ENCODE measurements around the gene CCDC157. TPM values are rescaled to one million over a fixed set of nuclear protein-coding genes. Genes with fewer than 3 reads are reported as not detected.

CCDC157 gene
- total and polyA plus RNA-seq, 9 of the 15 experiments (the other 6 are each of a cell fraction or from before 2014, with no cell fraction given): 0.04 to 1.3 (median 0.68) TPM

DNA sequence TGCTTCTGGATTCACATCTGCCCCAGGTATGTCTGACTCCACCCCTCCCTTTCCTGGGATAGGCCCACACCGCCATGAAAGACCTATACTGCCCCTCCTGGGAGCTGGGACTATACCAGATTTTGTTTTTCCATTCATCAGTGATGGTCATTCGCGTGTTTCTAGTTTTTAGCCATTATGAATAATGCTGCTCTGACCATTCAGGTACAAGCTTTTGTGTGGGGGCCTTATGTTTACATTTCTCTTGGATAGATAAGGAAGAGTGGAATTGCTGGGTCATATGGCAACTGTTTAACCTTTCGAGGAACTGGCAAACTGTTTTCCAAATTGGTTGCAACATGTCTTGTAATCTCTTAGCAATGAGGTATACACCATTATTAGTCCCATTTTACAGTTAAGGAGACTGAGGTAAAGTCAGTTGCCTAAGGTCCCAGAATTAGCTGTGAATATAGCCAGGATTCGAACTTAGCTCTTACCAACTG lies 28.9 kb upstream of the CCDC157 start (continued):
- TF ChIP-seq SMAD4 (CRISPR knock-in tag; conservative IDR thresholded peaks at IDR 0.05) (0 out of 2 replicates have a peak, but pooled peaks have one; percentile 11), ZNF384 (IDR thresholded peaks at IDR 0.05; ENCODE audit: low read depth, low read length) (no peak), L3MBTL2 (IDR thresholded peaks at IDR 0.05) (0 out of 2 replicates have a peak, but pooled peaks have one; percentile 31), ZNF398 (CRISPR knock-in tag; IDR thresholded peaks at IDR 0.05) (no peak), FOXM1 (IDR thresholded peaks at IDR 0.05; ENCODE audit: low read depth) (peak; percentile 38; the same call in 1 of the 2 replicates), FOXM1 (CRISPR knock-in tag; IDR thresholded peaks at IDR 0.05; ENCODE audit: low read depth) (no peak), RCOR1 (IDR thresholded peaks at IDR 0.05; ENCODE audit: borderline replicate concordance in 1 of 2, low read depth in 2 of 2, low read length in 2 of 2) (peak in 1 of 2 experiments; percentile 49; a peak in 2 of 4 replicates), CTBP1 (IDR thresholded peaks at IDR 0.05; ENCODE audit: borderline replicate concordance) (peak; percentile 39; the same call in 1 of the 2 replicates), PHF21A (IDR thresholded peaks at IDR 0.05; ENCODE audit: borderline replicate concordance, low read depth) (0 out of 2 replicates have a peak, but pooled peaks have one; percentile 21), TCF7L2 (IDR thresholded peaks at IDR 0.05; ENCODE audit: low read depth, low read length) (no peak), SMARCA5 (IDR thresholded peaks at IDR 0.05) (peak; percentile 79; the same call in 1 of the 2 replicates), NFE2 (IDR thresholded peaks at IDR 0.05; ENCODE audit: low read depth) (peak; percentile 38; the same call in 1 of the 2 replicates), DPF2 (IDR thresholded peaks at IDR 0.05) (0 out of 2 replicates have a peak, but pooled peaks have one; percentile 8), CHD4 (IDR thresholded peaks at IDR 0.05; ENCODE audit: insufficient read depth, insufficient replicate concordance, low read depth, low read length, poor library complexity, severe bottlenecking) (peak; percentile 44)
- TF ChIP-seq, protein P1, sequence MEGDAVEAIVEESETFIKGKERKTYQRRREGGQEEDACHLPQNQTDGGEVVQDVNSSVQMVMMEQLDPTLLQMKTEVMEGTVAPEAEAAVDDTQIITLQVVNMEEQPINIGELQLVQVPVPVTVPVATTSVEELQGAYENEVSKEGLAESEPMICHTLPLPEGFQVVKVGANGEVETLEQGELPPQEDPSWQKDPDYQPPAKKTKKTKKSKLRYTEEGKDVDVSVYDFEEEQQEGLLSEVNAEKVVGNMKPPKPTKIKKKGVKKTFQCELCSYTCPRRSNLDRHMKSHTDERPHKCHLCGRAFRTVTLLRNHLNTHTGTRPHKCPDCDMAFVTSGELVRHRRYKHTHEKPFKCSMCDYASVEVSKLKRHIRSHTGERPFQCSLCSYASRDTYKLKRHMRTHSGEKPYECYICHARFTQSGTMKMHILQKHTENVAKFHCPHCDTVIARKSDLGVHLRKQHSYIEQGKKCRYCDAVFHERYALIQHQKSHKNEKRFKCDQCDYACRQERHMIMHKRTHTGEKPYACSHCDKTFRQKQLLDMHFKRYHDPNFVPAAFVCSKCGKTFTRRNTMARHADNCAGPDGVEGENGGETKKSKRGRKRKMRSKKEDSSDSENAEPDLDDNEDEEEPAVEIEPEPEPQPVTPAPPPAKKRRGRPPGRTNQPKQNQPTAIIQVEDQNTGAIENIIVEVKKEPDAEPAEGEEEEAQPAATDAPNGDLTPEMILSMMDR (IDR thresholded peaks at IDR 0.05 in 2 of 3, conservative IDR thresholded peaks at IDR 0.05 in 1 of 3; ENCODE audit: insufficient read depth in 2 of 3, low read depth in 1 of 3, low read length in 3 of 3): peak; percentile 32 to 39 (median 36); a peak in 5 of 6 replicates
- TF ChIP-seq, protein P2, sequence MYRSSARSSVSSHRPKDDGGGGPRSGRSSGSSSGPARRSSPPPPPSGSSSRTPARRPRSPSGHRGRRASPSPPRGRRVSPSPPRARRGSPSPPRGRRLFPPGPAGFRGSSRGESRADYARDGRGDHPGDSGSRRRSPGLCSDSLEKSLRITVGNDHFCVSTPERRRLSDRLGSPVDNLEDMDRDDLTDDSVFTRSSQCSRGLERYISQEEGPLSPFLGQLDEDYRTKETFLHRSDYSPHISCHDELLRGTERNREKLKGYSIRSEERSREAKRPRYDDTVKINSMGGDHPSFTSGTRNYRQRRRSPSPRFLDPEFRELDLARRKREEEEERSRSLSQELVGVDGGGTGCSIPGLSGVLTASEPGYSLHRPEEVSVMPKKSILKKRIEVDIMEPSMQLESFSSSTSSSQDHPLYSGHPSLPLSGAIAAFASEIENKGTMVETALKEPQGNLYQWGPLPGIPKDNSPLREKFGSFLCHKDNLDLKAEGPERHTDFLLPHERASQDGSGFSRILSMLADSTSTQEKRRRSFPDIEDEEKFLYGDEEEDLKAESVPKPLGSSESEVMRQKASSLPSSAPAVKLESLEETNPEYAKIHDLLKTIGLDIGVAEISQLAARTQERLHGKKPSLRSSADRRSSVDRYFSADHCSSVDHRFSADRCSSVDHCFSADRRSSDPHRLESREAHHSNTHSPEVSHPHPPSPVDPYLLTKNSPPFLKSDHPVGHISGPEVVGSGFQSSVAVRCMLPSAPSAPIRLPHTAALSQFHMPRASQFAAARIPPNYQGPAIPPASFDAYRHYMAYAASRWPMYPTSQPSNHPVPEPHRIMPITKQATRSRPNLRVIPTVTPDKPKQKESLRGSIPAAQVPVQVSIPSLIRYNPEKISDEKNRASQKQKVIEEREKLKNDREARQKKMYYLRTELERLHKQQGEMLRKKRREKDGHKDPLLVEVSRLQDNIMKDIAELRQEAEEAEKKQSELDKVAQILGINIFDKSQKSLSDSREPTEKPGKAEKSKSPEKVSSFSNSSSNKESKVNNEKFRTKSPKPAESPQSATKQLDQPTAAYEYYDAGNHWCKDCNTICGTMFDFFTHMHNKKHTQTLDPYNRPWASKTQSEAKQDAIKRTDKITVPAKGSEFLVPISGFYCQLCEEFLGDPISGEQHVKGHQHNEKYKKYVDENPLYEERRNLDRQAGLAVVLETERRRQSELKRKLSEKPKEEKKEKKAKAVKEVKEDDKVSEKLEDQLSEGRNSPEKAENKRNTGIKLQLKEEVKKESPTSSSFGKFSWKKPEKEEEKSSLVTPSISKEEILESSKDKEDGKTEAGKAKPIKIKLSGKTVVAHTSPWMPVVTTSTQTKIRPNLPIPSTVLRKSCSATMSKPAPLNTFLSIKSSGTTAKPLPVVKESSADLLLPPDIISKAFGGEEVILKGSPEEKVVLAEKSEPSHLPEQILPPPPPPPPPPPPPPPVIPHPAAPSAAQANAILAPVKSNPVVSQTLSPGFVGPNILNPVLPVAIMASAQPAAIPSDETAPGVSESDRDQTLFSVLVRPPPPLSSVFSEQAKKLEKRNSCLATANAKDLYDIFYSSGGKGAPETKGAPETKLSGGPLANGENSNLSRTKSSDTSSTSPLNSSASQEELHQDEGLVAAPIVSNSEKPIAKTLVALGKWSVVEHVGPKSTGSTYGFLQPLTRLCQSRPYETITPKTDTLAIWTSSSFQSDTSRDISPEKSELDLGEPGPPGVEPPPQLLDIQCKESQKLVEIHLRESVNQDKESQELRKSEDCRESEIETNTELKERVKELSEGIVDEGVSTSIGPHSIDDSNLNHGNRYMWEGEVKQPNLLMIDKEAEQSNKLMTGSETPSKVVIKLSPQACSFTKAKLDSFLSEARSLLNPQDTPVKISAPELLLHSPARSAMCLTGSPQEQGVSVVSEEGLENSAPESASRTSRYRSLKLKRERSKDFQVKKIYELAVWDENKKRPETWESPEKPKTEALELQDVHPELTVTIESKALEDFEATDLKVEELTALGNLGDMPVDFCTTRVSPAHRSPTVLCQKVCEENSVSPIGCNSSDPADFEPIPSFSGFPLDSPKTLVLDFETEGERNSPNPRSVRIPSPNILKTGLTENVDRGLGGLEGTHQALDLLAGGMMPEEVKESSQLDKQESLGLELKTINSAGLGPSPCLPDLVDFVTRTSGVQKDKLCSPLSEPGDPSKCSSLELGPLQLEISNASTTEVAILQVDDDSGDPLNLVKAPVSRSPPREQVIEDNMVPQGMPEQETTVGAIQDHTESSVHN (IDR thresholded peaks at IDR 0.05; ENCODE audit: borderline replicate concordance in 1 of 2, low read depth in 1 of 2): no peak
